K562 (cell line): ENCODE results near the gene DIS3L2.
"Not testable (repeated sequence)": the region's sequence is repeated elsewhere in the genome, so short reads cannot be mapped to it uniquely, and the experiment has no call there.

Experiments used
- CREB1 ChIP-seq, 2 experiments: sonication (generic) in 1 of 2; formaldehyde crosslinking in 1 of 2; IDR thresholded peaks; 2 replicates each; pipeline versions ENCODE4 v1.6.1 to v1.8.0; 2012 to 2022; ENCODE audit warnings: inconsistent platforms in 1 of 2, mild to moderate bottlenecking in 1 of 2, missing genetic modification reagents in 1 of 2, moderate library complexity in 1 of 2
- CTCF ChIP-seq, 3 experiments: IDR thresholded peaks in 2 of 3; conservative IDR thresholded peaks in 1 of 3; 2 replicates each; pipeline ENCODE4 v1.5.1; 2011 to 2012; ENCODE audit warnings: low read length in 3 of 3, mild to moderate bottlenecking in 3 of 3, control low read depth in 2 of 3, improper control_type of control experiment in 1 of 3, inconsistent platforms in 1 of 3, low read depth in 1 of 3, mixed read lengths in 1 of 3, moderate library complexity in 1 of 3; ENCODE audit not compliant: insufficient read depth in 2 of 3
- MEF2D ChIP-seq: conservative IDR thresholded peaks from 2 replicates; pipeline ENCODE4 v1.6.1; 2016; ENCODE audit warnings: low read depth, missing genetic modification characterization, missing compliant biosample characterization
- ZBTB49 ChIP-seq: sonication (generic); formaldehyde crosslinking; IDR thresholded peaks from 2 replicates; pipeline ENCODE4 v1.8.0; 2022; ENCODE audit warnings: missing genetic modification reagents, mild to moderate bottlenecking, borderline replicate concordance
- ZNF121 ChIP-seq: sonication (generic); formaldehyde crosslinking; conservative IDR thresholded peaks from 2 replicates; pipeline ENCODE4 v1.8.0; 2022; ENCODE audit warnings: missing genetic modification reagents
- ZNF644 ChIP-seq: fragments of 200-800 bp; sonication (Bioruptor generic); IDR thresholded peaks from 2 replicates; pipeline ENCODE4 v1.6.1; 2016; ENCODE audit warnings: low read depth, missing genetic modification characterization, missing compliant biosample characterization
- ZZZ3 ChIP-seq: fragments of 450-650 bp; IDR thresholded peaks from 2 replicates; pipeline ENCODE4 v1.6.1; 2016; ENCODE audit warnings: antibody characterized with exemption, mild to moderate bottlenecking, moderate library complexity
- TF ChIP-seq, protein P1 (sequence below): fragments of 450-650 bp; IDR thresholded peaks from 2 replicates; pipeline ENCODE4 v1.6.1; 2016; ENCODE audit warnings: antibody characterized with exemption

- TF ChIP-seq ZZZ3; CTCF (IDR thresholded peaks at IDR 0.05 in 2 of 3, conservative IDR thresholded peaks at IDR 0.05 in 1 of 3; ENCODE audit: insufficient read depth in 2 of 3, low read depth in 1 of 3, low read length in 3 of 3); ZNF121 (CRISPR knock-in tag); MEF2D; CREB1 (IDR thresholded peaks at IDR 0.05); CREB1 (CRISPR knock-in tag; IDR thresholded peaks at IDR 0.05); ZBTB49 (CRISPR knock-in tag); ZNF644 (tag): not testable (repeated sequence)
- TF ChIP-seq, protein P1, sequence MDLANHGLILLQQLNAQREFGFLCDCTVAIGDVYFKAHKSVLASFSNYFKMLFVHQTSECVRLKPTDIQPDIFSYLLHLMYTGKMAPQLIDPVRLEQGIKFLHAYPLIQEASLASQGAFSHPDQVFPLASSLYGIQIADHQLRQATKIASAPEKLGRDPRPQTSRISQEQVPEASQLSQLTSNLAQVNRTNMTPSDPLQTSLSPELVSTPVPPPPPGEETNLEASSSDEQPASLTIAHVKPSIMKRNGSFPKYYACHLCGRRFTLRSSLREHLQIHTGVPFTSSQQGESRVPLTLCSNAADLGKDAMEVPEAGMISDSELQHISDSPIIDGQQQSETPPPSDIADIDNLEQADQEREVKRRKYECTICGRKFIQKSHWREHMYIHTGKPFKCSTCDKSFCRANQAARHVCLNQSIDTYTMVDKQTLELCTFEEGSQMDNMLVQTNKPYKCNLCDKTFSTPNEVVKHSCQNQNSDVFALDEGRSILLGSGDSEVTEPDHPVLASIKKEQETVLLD, result not testable (repeated sequence)
Observed at GRCh38 chr2:232331641-232332040, 370.1 kb downstream of the DIS3L2 start.
